HCT116 (cell line): Measurements from ENCODE around the gene P2RY14. TPM values are rescaled to one million over a fixed set of nuclear protein-coding genes. Genes with fewer than 3 reads are reported as not detected.

Source experiments
- ATAC-seq: fragments of 200-7000 bp; cut with Tn5 transposase; 2 replicates; pipeline ENCODE4 v1.9.1; 2020; ENCODE audit warnings: mild to moderate bottlenecking, moderate library complexity
- BruUV-seq: library from RNA; stranded (reverse); fragments of 400-500 nt; replicated peaks from 2 replicates; lab custom pipeline; 2021; lab: Mats Ljungman, UMichigan
- CTCF ChIA-PET: fragments of 300-600 bp; sonication (Branson Sonifier 250); formaldehyde crosslinking; loops from one replicate; lab custom pipeline; 2021; ENCODE audit warnings: antibody characterized with exemption; lab: Charles Lee
- POLR2A ChIA-PET: fragments of 300-600, 350-600 bp; sonication (Branson Sonifier 250); formaldehyde crosslinking; loops from one replicate; lab custom pipeline; 2021; ENCODE audit warnings: antibody characterized with exemption; lab: Charles Lee
- RAD21 ChIA-PET, 2 experiments: fragments of 300-600 bp; sonication (Branson Sonifier 250); formaldehyde crosslinking; loops; one replicate each; lab custom pipeline; 2023; ENCODE audit warnings: low total read pairs in 2 of 2; ENCODE audit not compliant: uncharacterized antibody in 2 of 2, unreplicated experiment in 2 of 2, low non-redundant PET in 1 of 2; lab: Charles Lee
- DNase-seq: peaks from one replicate; pipeline ENCODE4 v3.0.0-alpha.2; 2010; ENCODE audit warnings: low read depth, low spot score
- H2AFZ ChIP-seq: fragments of 200-600 bp; shearing (Covaris generic), sonication (generic); 2 replicates; pipeline ENCODE4 v1.6.1; 2017; ENCODE audit warnings: low read depth, mixed run types, mixed read lengths, antibody characterized with exemption, low read length; ENCODE audit not compliant: poor library complexity, severe bottlenecking
- H3K27ac ChIP-seq: 2 replicates; pipeline ENCODE4 v1.5.1; 2012; ENCODE audit warnings: low read depth, low read length
- H3K27me3 ChIP-seq: fragments of 200-600 bp; sonication (generic); 2 replicates; pipeline ENCODE4 v1.6.1; 2016; ENCODE audit warnings: mixed run types, low read length, mixed read lengths; ENCODE audit not compliant: insufficient read depth
- H3K36me3 ChIP-seq, 2 experiments: fragments of 200-500 bp in 1 of 2; fragments of 200-600 bp in 1 of 2; sonication (Bioruptor generic) in 1 of 2; sonication (generic) in 1 of 2; 2 replicates each; pipeline versions ENCODE4 v1.5.1 to v1.6.1; 2014 to 2016; ENCODE audit warnings: low read length in 2 of 2, inconsistent platforms in 1 of 2, mixed read lengths in 1 of 2, mixed run types in 1 of 2; ENCODE audit not compliant: insufficient read depth in 2 of 2, control insufficient read depth in 1 of 2
- H3K4me1 ChIP-seq, 2 experiments: fragments of 200-600 bp in 1 of 2; sonication (generic) in 1 of 2; 2 replicates each; pipeline versions ENCODE4 v1.5.1 to v1.6.1; 2012 to 2017; ENCODE audit warnings: low read length in 2 of 2, inconsistent platforms in 1 of 2, mild to moderate bottlenecking in 1 of 2, mixed read lengths in 1 of 2, mixed run types in 1 of 2, moderate library complexity in 1 of 2; ENCODE audit not compliant: insufficient read depth in 2 of 2, control insufficient read depth in 1 of 2
- H3K4me2 ChIP-seq: fragments of 200-600 bp; sonication (generic); 2 replicates; pipeline ENCODE4 v1.6.1; 2017; ENCODE audit warnings: mixed run types, low read length, mixed read lengths
- H3K4me3 ChIP-seq, 2 experiments: fragments of 200-600 bp in 1 of 2; sonication (generic) in 1 of 2; replicated peaks in 1 of 2; 2 replicates each; pipeline ENCODE4 v1.5.1; 2011 to 2016; ENCODE audit warnings: low read length in 2 of 2, control low read depth in 1 of 2, low read depth in 1 of 2, mild to moderate bottlenecking in 1 of 2, mixed read lengths in 1 of 2, mixed run types in 1 of 2
- H3K79me2 ChIP-seq: fragments of 200-600 bp; sonication (generic); 2 replicates; pipeline ENCODE4 v1.6.1; 2017; ENCODE audit warnings: mild to moderate bottlenecking, mixed run types, low read length, moderate library complexity, mixed read lengths; ENCODE audit not compliant: insufficient read depth
- H3K9ac ChIP-seq: fragments of 200-600 bp; sonication (generic); 2 replicates; pipeline ENCODE4 v1.6.1; 2016; ENCODE audit warnings: low read length, mixed read lengths
- H3K9me2 ChIP-seq: fragments of 200-600 bp; sonication (generic), shearing (Covaris generic); 2 replicates; pipeline ENCODE4 v1.6.1; 2017; ENCODE audit warnings: mixed run types, mild to moderate bottlenecking, moderate library complexity; ENCODE audit not compliant: insufficient read depth
- H3K9me3 ChIP-seq, 2 experiments: fragments of 200-500 bp in 1 of 2; fragments of 200-600 bp in 1 of 2; sonication (Bioruptor generic) in 1 of 2; sonication (generic) in 1 of 2; 2 replicates each; pipeline ENCODE4 v1.6.1; 2014 to 2017; ENCODE audit warnings: low read length in 2 of 2, mixed read lengths in 2 of 2, inconsistent platforms in 1 of 2, low read depth in 1 of 2, mild to moderate bottlenecking in 1 of 2, mixed run types in 1 of 2, moderate library complexity in 1 of 2; ENCODE audit not compliant: control insufficient read depth in 1 of 2, insufficient read depth in 1 of 2
- H4K20me1 ChIP-seq: fragments of 200-600 bp; sonication (generic), shearing (Covaris generic); 2 replicates; pipeline ENCODE4 v1.6.1; 2017; ENCODE audit warnings: mixed run types, mild to moderate bottlenecking, moderate library complexity; ENCODE audit not compliant: insufficient read depth
- CBX3 ChIP-seq: IDR thresholded peaks from 2 replicates; pipeline ENCODE4 v1.6.1; 2012; ENCODE audit warnings: low read depth
- CEBPB ChIP-seq: IDR thresholded peaks from 2 replicates; pipeline ENCODE4 v1.6.1; 2012; ENCODE audit warnings: low read depth
- CTCF ChIP-seq, 3 experiments: fragments of 200-600 bp in 1 of 3; sonication (generic) in 1 of 3; IDR thresholded peaks in 2 of 3; conservative IDR thresholded peaks in 1 of 3; 2 replicates each; pipeline ENCODE4 v1.5.1; 2012 to 2017; ENCODE audit warnings: low read depth in 2 of 3, low read length in 2 of 3, antibody characterized with exemption in 1 of 3, borderline replicate concordance in 1 of 3, control low read depth in 1 of 3, mild to moderate bottlenecking in 1 of 3, mixed read lengths in 1 of 3, mixed run types in 1 of 3, moderate library complexity in 1 of 3; ENCODE audit not compliant: insufficient read depth in 1 of 3
- EZH2phosphoT487 ChIP-seq: fragments of 200-600 bp; IDR thresholded peaks from 2 replicates; pipeline ENCODE4 v1.6.1; 2018; ENCODE audit warnings: antibody characterized with exemption, borderline replicate concordance
- FOSL1 ChIP-seq: IDR thresholded peaks from 2 replicates; pipeline ENCODE4 v1.6.1; 2012; ENCODE audit warnings: low read depth
- JUND ChIP-seq: IDR thresholded peaks from 2 replicates; pipeline ENCODE4 v1.6.1; 2012
- MAX ChIP-seq: IDR thresholded peaks from 2 replicates; pipeline ENCODE4 v1.6.1; 2012
- POLR2A ChIP-seq: IDR thresholded peaks from 2 replicates; pipeline ENCODE4 v1.7.0; 2011; ENCODE audit warnings: borderline replicate concordance; ENCODE audit not compliant: insufficient read depth, insufficient read length; ENCODE audit errors: extremely low read depth
- POLR2AphosphoS5 ChIP-seq: IDR thresholded peaks from 2 replicates; pipeline ENCODE4 v1.6.1; 2011; ENCODE audit warnings: mild to moderate bottlenecking, low read depth, low read length, moderate library complexity
- SRF ChIP-seq: IDR thresholded peaks from 2 replicates; pipeline ENCODE4 v1.6.1; 2012; ENCODE audit warnings: low read depth
- TCF7L2 ChIP-seq: IDR thresholded peaks from 2 replicates; pipeline ENCODE4 v1.7.0; 2011; ENCODE audit warnings: borderline replicate concordance, inconsistent platforms; ENCODE audit not compliant: insufficient read depth, insufficient read length; ENCODE audit errors: extremely low read depth
- intact Hi-C: fragments of 100-400 bp; cut with micrococcal nuclease; formaldehyde crosslinking; loops from 2 replicates; pipeline ENCODE4 v1.10.0; 2022
- total RNA-seq: library from RNA; stranded (reverse); gene quantifications from one replicate; pipeline ENCODE4 v1.2.1, GENCODE V29; 2021; ENCODE audit not compliant: unreplicated experiment
- TF ChIP-seq, protein P1 (sequence below): IDR thresholded peaks from 2 replicates; pipeline ENCODE4 v1.6.1; 2011; ENCODE audit warnings: mild to moderate bottlenecking, low read length, moderate library complexity; ENCODE audit not compliant: insufficient replicate concordance; ENCODE audit errors: extremely low read depth

P2RY14 gene
- total RNA-seq, 1 experiment from 2014 or later, result not detected

DNA sequence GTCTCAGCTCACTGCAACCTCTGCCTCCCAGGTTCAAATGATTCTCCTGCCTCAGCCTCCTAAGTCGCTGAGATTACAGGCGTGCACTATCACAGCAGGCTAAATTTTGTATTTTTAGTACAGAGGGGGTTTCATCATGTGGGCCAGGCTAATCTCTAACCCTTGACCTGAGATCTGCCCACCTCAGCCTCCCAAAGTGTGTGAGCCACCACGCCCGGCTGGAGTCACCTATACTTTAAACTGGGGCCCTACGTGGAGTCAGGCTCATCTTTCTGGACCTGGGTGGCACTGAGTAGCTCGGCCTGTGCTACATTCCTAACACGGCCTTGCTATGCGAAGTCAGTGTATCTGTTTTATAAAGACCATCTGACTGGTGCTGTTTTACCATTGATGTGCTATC, 81.1 kb downstream of the P2RY14 start:
- no peaks in the 10 kb centered on the region for H3K36me3 ChIP-seq
- TF ChIP-seq JUND, result no peak
- TF ChIP-seq, protein P1, sequence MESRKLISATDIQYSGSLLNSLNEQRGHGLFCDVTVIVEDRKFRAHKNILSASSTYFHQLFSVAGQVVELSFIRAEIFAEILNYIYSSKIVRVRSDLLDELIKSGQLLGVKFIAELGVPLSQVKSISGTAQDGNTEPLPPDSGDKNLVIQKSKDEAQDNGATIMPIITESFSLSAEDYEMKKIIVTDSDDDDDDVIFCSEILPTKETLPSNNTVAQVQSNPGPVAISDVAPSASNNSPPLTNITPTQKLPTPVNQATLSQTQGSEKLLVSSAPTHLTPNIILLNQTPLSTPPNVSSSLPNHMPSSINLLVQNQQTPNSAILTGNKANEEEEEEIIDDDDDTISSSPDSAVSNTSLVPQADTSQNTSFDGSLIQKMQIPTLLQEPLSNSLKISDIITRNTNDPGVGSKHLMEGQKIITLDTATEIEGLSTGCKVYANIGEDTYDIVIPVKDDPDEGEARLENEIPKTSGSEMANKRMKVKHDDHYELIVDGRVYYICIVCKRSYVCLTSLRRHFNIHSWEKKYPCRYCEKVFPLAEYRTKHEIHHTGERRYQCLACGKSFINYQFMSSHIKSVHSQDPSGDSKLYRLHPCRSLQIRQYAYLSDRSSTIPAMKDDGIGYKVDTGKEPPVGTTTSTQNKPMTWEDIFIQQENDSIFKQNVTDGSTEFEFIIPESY, result no peak
- no peak for TF ChIP-seq CTCF (IDR thresholded peaks at IDR 0.05 in 2 of 3, conservative IDR thresholded peaks at IDR 0.05 in 1 of 3; ENCODE audit: borderline replicate concordance in 1 of 3, insufficient read depth in 1 of 3, low read depth in 2 of 3, low read length in 2 of 3)
- no peak for TF ChIP-seq SRF
- TF ChIP-seq TCF7L2, result no peak
- TF ChIP-seq CEBPB, result no peak
- no peak for TF ChIP-seq EZH2phosphoT487
- no peak for TF ChIP-seq MAX
- no peak for TF ChIP-seq CBX3
- TF ChIP-seq POLR2AphosphoS5, result no peak
- no peak for TF ChIP-seq FOSL1
- TF ChIP-seq POLR2A, result no peak
- H3K27ac ChIP-seq, result no peak overlapping the region
- 0 out of 2 replicates have a peak, but pooled peaks cover 3% of the 10 kb centered on the region for H3K9me2 ChIP-seq
- no peak overlapping the region for H3K4me3 ChIP-seq
- no peak overlapping the region for H2AFZ ChIP-seq
- H3K9ac ChIP-seq, result no peak overlapping the region
- no TSS peak for BruUV-seq
- no peak overlapping the region for H3K4me2 ChIP-seq
- ChIA-PET POLR2A (no interaction called here), RAD21 (no interaction called here), CTCF (no interaction called here)
- intact Hi-C loops, result no loop called here
- no peaks in the 10 kb centered on the region for H4K20me1 ChIP-seq
- no peaks in the 10 kb centered on the region for H3K9me3 ChIP-seq
- H3K27me3 ChIP-seq, result no peaks in the 10 kb centered on the region
- H3K4me1 ChIP-seq, result no peaks in the 10 kb centered on the region
- DNase-seq, result no peak
- H3K79me2 ChIP-seq, result no peaks in the 10 kb centered on the region
- ATAC-seq, result no peak
